Measurements from ENCODE around the gene GNS. TPM values are rescaled to one million over a fixed set of nuclear protein-coding genes. Genes with fewer than 3 reads are reported as not detected.

GNS gene
- polyA plus RNA-seq, 4 donors = 8.3 to 584 (median 24.0) TPM

DNA sequence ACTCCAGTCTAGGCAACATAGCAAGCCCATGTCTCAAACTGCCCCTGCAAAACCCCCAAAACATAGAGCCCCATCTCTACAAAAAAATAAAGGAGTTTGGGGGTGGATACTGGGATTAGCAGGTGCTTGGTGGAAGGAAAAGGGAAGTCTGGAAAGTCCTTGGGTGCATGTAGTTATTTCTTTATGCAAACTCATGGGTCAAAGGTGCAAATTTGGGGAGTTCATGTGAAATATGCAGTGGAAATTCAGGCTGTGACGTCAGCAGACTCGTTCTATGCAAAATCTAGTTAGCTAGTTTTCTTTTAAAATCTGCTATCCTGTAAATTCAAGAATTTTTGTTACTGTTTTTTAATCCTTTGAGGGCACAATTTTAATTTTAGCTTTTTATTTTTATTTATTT is 51.3 kb downstream of the GNS start:
- no peak overlapping the region for H3K27ac ChIP-seq (ENCODE audit: low read depth in 1 of 3, low read length in 2 of 3)
- no peaks in the 10 kb centered on the region for H3K4me1 ChIP-seq (ENCODE audit: control insufficient read depth in 3 of 3, insufficient read depth in 2 of 3, low read depth in 1 of 3, low read length in 2 of 3)
- no peaks in the 10 kb centered on the region for H3K27me3 ChIP-seq (ENCODE audit: control insufficient read depth in 3 of 3, insufficient read depth in 3 of 3, low read length in 3 of 3)
- no peak for FAIRE-seq
- no peaks in the 10 kb centered on the region for H3K9me3 ChIP-seq (ENCODE audit: control insufficient read depth in 2 of 2, insufficient read depth in 1 of 2, low read depth in 1 of 2, low read length in 1 of 2)
- WGBS, 3 donors = 92 to 100% (median 95%) methylated on average over 2 of the region's 2 CpGs
- H3K36me3 ChIP-seq (ENCODE audit: control insufficient read depth in 3 of 3, insufficient read depth in 2 of 3, low read depth in 1 of 3, low read length in 3 of 3) = peaks cover 0 to 8% (median 0%) of the 10 kb centered on the region in 3 donors
- no peak overlapping the region for H3K4me3 ChIP-seq (ENCODE audit: low read depth in 1 of 3, low read length in 3 of 3)
- no peak for DNase-seq

DNA sequence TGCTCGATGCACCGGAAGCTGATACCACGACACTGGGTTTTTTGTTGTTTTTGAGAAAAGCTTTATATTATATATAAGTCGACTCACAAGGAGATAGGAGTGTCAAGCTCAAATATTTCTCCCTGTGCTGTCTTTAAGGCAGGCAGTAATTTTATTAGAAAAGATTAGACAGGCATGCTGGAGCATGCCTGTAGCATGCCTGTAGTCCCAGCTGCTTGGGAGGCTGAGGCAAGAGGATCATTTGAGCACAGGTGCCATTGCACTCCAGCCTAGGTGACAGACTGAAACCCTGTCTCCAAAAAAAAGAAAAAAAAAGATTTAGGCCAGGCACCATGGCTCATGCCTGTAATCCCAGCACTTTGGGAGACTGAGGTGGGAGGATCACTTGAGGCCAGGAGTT is 51.8 kb downstream of the GNS start:
- H3K4me1 ChIP-seq (ENCODE audit: control insufficient read depth in 3 of 3, insufficient read depth in 2 of 3, low read depth in 1 of 3, low read length in 2 of 3) = no peaks in the 10 kb centered on the region
- DNase-seq = no peak
- no peaks in the 10 kb centered on the region for H3K27me3 ChIP-seq (ENCODE audit: control insufficient read depth in 3 of 3, insufficient read depth in 3 of 3, low read length in 3 of 3)
- H3K36me3 ChIP-seq (ENCODE audit: control insufficient read depth in 3 of 3, insufficient read depth in 2 of 3, low read depth in 1 of 3, low read length in 3 of 3) = peaks cover 0 to 8% (median 0%) of the 10 kb centered on the region in 3 donors
- H3K9me3 ChIP-seq (ENCODE audit: control insufficient read depth in 2 of 2, insufficient read depth in 1 of 2, low read depth in 1 of 2, low read length in 1 of 2) = no peaks in the 10 kb centered on the region
- FAIRE-seq = no peak
- H3K27ac ChIP-seq (ENCODE audit: low read depth in 1 of 3, low read length in 2 of 3) = no peak overlapping the region
- no peak overlapping the region for H3K4me3 ChIP-seq (ENCODE audit: low read depth in 1 of 3, low read length in 3 of 3)
- 89 to 98% (median 91%) methylated on average over 4 of the region's 4 CpGs for WGBS, 3 donors

DNA sequence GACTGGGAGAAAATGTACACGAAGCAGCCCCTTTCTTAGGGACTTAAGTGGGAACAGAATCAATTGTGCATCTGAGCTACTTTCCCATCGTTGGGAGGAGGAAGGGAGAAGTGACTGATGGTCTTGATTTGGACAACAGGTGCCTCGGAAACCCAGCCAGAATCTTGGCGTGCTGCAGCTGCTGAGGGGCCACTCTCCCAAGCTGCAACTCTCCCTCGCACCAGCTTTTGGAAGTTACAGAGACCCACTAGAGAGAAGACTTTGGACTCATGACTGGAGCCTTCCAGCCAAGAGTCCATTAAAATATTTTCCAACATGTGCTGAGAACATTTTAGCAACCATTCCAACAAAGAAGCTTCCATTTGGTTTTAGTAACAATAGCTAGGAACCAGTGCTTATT is 52.3 kb downstream of the GNS start:
- FAIRE-seq = no peak
- no peak for DNase-seq
- Histone ChIP-seq H3K27me3 (ENCODE audit: control insufficient read depth in 3 of 3, insufficient read depth in 3 of 3, low read length in 3 of 3) (no peaks in the 10 kb centered on the region), H3K9me3 (ENCODE audit: control insufficient read depth in 2 of 2, insufficient read depth in 1 of 2, low read depth in 1 of 2, low read length in 1 of 2) (no peaks in the 10 kb centered on the region), H3K4me1 (ENCODE audit: control insufficient read depth in 3 of 3, insufficient read depth in 2 of 3, low read depth in 1 of 3, low read length in 2 of 3) (no peaks in the 10 kb centered on the region), H3K27ac (ENCODE audit: low read depth in 1 of 3, low read length in 2 of 3) (no peak overlapping the region), H3K4me3 (ENCODE audit: low read depth in 1 of 3, low read length in 3 of 3) (no peak overlapping the region), H3K36me3 (ENCODE audit: control insufficient read depth in 3 of 3, insufficient read depth in 2 of 3, low read depth in 1 of 3, low read length in 3 of 3) (peaks cover 0 to 7% (median 0%) of the 10 kb centered on the region in 3 donors)
- 62 to 67% (median 62%) methylated on average over 5 of the region's 5 CpGs for WGBS, 3 donors

DNA sequence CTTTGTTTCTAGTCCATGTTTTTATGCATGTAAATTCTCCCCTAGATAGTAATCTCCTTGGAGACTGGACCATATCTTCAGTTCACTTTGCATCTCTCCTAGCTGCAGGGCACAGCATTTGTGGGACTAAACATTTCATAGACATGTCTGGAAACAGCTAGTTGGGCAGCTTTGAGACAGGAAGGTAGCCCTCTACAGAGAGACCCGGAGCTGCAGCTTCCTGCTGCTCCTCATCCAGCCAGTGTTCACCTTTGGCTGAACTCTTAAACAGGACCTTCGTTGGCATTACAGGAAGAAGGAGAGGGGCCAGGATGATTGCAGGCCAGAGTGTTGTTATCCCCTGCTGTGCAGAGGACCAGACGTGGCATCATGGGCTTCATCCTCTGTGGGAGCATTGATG is 52.9 kb downstream of the GNS start:
- Histone ChIP-seq H3K9me3 (ENCODE audit: control insufficient read depth in 2 of 2, insufficient read depth in 1 of 2, low read depth in 1 of 2, low read length in 1 of 2) (no peaks in the 10 kb centered on the region), H3K4me3 (ENCODE audit: low read depth in 1 of 3, low read length in 3 of 3) (no peak overlapping the region), H3K36me3 (ENCODE audit: control insufficient read depth in 3 of 3, insufficient read depth in 2 of 3, low read depth in 1 of 3, low read length in 3 of 3) (peaks cover 0 to 3% (median 0%) of the 10 kb centered on the region in 3 donors), H3K27me3 (ENCODE audit: control insufficient read depth in 3 of 3, insufficient read depth in 3 of 3, low read length in 3 of 3) (no peaks in the 10 kb centered on the region), H3K4me1 (ENCODE audit: control insufficient read depth in 3 of 3, insufficient read depth in 2 of 3, low read depth in 1 of 3, low read length in 2 of 3) (no peaks in the 10 kb centered on the region), H3K27ac (ENCODE audit: low read depth in 1 of 3, low read length in 2 of 3) (no peak overlapping the region)
- DNase-seq (no peak), FAIRE-seq (no peak)
- WGBS, 3 donors = 50 to 69% (median 64%) methylated on average over 3 of the region's 3 CpGs

DNA sequence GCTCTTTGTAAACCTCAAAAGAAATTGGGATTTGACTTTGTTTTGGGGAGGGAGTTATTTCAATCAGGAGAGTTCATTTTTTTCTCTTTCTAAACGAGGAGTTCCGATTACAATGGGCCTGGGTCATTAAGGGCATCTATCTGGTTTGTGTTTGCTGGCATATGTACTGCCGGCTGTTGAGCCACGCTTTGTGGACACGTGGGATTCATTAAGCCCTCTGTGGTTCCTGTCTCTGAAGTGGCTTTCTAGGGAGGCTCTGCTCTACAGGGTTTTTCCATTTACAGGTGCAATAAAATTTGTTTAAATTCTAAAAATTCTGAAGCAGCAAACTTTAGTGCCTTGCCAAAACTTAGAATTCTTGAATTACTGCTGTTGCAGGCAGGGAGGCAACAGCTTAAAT is 57.9 kb downstream of the GNS start:
- WGBS, 3 donors = 50 to 77% (median 70%) methylated on average over 5 of the region's 5 CpGs
- Histone ChIP-seq H3K4me3 (ENCODE audit: low read depth in 1 of 3, low read length in 3 of 3) (no peak overlapping the region), H3K9me3 (ENCODE audit: control insufficient read depth in 2 of 2, insufficient read depth in 1 of 2, low read depth in 1 of 2, low read length in 1 of 2) (no peaks in the 10 kb centered on the region), H3K4me1 (ENCODE audit: control insufficient read depth in 3 of 3, insufficient read depth in 2 of 3, low read depth in 1 of 3, low read length in 2 of 3) (peaks cover 0 to 3% (median 0%) of the 10 kb centered on the region in 3 donors), H3K27ac (ENCODE audit: low read depth in 1 of 3, low read length in 2 of 3) (no peak overlapping the region), H3K36me3 (ENCODE audit: control insufficient read depth in 3 of 3, insufficient read depth in 2 of 3, low read depth in 1 of 3, low read length in 3 of 3) (peaks cover 0 to 12% (median 0%) of the 10 kb centered on the region in 3 donors), H3K27me3 (ENCODE audit: control insufficient read depth in 3 of 3, insufficient read depth in 3 of 3, low read length in 3 of 3) (no peaks in the 10 kb centered on the region)
- FAIRE-seq (no peak), DNase-seq (no peak)

DNA sequence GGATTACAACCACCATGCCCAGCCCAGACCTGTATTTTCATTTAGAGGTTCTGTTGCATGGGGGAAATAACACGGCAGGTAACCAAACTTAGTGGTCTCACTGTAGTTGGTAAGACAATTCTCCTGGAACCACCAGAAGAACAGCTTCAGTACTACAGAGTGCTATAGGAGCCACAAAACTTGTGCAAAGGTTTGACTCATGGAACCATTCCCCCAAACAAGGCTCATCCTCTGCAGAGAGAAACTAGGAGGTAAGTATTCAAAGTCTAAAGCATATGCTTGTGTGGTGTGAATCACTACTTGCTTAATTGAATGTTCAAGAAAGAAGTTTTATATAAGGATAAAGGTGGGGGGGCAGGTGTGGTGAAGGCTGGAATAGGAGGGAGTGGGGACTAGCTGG is 58.7 kb downstream of the GNS start:
- DNase-seq (no peak), FAIRE-seq (no peak)
- Histone ChIP-seq H3K4me3 (ENCODE audit: low read depth in 1 of 3, low read length in 3 of 3) (no peak overlapping the region), H3K4me1 (ENCODE audit: control insufficient read depth in 3 of 3, insufficient read depth in 2 of 3, low read depth in 1 of 3, low read length in 2 of 3) (peaks cover 0 to 9% (median 0%) of the 10 kb centered on the region in 3 donors), H3K27me3 (ENCODE audit: control insufficient read depth in 3 of 3, insufficient read depth in 3 of 3, low read length in 3 of 3) (no peaks in the 10 kb centered on the region), H3K9me3 (ENCODE audit: control insufficient read depth in 2 of 2, insufficient read depth in 1 of 2, low read depth in 1 of 2, low read length in 1 of 2) (no peaks in the 10 kb centered on the region), H3K36me3 (ENCODE audit: control insufficient read depth in 3 of 3, insufficient read depth in 2 of 3, low read depth in 1 of 3, low read length in 3 of 3) (peaks cover 0 to 13% (median 0%) of the 10 kb centered on the region in 3 donors), H3K27ac (ENCODE audit: low read depth in 1 of 3, low read length in 2 of 3) (no peak overlapping the region)
- 85 to 94% (median 88%) methylated on average over 1 of the region's 1 CpG for WGBS, 3 donors

DNA sequence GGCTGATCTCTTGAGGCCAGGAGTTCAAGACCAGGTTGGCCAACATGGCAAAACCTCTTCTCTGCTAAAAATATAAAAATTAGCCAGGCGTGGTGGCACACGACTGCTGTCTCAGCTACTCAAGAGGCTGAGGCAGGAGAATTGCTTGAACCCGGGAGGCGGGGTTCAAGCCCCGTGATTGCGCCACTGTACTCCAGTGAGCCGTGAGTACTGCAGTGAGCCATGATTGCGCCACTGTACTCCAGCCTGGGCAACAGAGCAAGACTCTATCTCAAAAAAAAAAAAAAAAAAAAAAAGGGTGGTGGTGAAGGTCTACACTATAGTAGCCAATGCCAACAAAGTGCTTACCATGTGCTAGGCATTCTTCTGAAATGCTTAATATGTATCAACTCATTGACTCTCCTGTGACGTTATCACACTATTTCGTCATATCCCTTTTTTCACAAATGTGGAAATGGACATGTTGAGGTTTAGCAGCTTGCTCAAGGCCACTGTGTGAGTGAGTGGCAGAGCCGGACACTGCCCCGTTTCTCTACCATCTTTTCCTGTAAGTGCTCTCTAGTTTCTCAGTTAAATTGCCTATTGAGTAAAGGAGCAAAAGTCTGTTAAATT is 59.6 kb downstream of the GNS start:
- H3K4me3 ChIP-seq (ENCODE audit: low read depth in 1 of 3, low read length in 3 of 3) = no peak overlapping the region
- H3K27ac ChIP-seq (ENCODE audit: low read depth in 1 of 3, low read length in 2 of 3) = no peak overlapping the region
- FAIRE-seq (no peak), DNase-seq (no peak)
- peaks cover 0 to 13% (median 0%) of the 10 kb centered on the region in 3 donors for H3K4me1 ChIP-seq (ENCODE audit: control insufficient read depth in 3 of 3, insufficient read depth in 2 of 3, low read depth in 1 of 3, low read length in 2 of 3)
- H3K36me3 ChIP-seq (ENCODE audit: control insufficient read depth in 3 of 3, insufficient read depth in 2 of 3, low read depth in 1 of 3, low read length in 3 of 3) = peaks cover 0 to 21% (median 4%) of the 10 kb centered on the region in 3 donors
- 92 to 94% (median 93%) methylated on average over 12 of the region's 12 CpGs for WGBS, 3 donors
- H3K27me3 ChIP-seq (ENCODE audit: control insufficient read depth in 3 of 3, insufficient read depth in 3 of 3, low read length in 3 of 3) = no peaks in the 10 kb centered on the region
- H3K9me3 ChIP-seq (ENCODE audit: control insufficient read depth in 2 of 2, insufficient read depth in 1 of 2, low read depth in 1 of 2, low read length in 1 of 2) = no peaks in the 10 kb centered on the region

DNA sequence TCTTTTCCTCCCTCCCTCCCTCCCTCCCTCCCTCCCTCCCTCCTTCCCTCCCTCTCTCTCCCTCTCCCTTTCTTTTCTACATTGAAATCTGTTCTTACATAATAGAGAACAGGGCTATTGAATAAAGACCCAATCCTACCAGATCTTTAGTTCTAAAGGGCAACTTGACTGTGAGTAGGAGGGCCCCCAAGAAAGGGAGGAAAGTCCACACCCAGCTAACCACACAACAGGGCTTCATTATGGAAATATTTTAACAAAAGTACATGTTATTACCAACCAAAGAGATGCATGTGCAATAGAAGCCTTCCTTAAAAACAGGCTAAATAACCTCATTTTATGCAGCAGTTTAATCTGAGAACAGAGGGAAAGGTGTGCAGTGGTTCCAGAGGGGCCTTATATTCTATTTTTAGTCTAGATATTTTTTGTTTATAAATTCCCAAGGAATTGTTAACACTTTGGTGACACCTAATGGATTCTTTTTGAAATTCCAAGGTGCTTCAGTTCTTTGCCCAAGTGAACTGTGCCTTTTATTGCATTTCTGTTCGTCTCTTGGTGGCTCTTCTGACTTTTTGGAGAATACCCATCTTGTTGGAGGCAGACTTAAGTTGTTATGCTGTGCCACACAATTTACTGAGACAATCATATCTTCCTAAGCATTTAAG is 63.0 kb downstream of the GNS start:
- no peaks in the 10 kb centered on the region for H3K9me3 ChIP-seq (ENCODE audit: control insufficient read depth in 2 of 2, insufficient read depth in 1 of 2, low read depth in 1 of 2, low read length in 1 of 2)
- WGBS, 3 donors = 35 to 47% (median 40%) methylated on average over 1 of the region's 1 CpG
- peaks cover 0 to 13% (median 0%) of the 10 kb centered on the region in 3 donors for H3K4me1 ChIP-seq (ENCODE audit: control insufficient read depth in 3 of 3, insufficient read depth in 2 of 3, low read depth in 1 of 3, low read length in 2 of 3)
- FAIRE-seq (no peak), DNase-seq (peak; percentile 43 to 76)
- peaks cover 4 to 38% (median 5%) of the 10 kb centered on the region in 3 donors for H3K36me3 ChIP-seq (ENCODE audit: control insufficient read depth in 3 of 3, insufficient read depth in 2 of 3, low read depth in 1 of 3, low read length in 3 of 3)
- no peaks in the 10 kb centered on the region for H3K27me3 ChIP-seq (ENCODE audit: control insufficient read depth in 3 of 3, insufficient read depth in 3 of 3, low read length in 3 of 3)
- peak overlapping the region in 1 of 3 donors; percentile 29 for H3K27ac ChIP-seq (ENCODE audit: low read depth in 1 of 3, low read length in 2 of 3)
- no peak overlapping the region for H3K4me3 ChIP-seq (ENCODE audit: low read depth in 1 of 3, low read length in 3 of 3)

Measured in small intestine (tissue), 7 donors.